ENCODE results near the gene CEACAM18. TPM values are rescaled to one million over a fixed set of nuclear protein-coding genes. Genes with fewer than 3 reads are reported as not detected.
A peak's percentile ranks its signal among the peaks of the same experiment; 100 is the strongest.
"Not testable (repeated sequence)": the region's sequence is repeated elsewhere in the genome, so short reads cannot be mapped to it uniquely, and the experiment has no call there.

Gene CEACAM18
- polyA plus RNA-seq, 3 donors: not detected

GRCh38 chr19:51489113-51489512 is 10.8 kb downstream of the CEACAM18 start:
- no peak for DNase-seq (ENCODE audit: low read depth in 3 of 3, low spot score in 2 of 3)

- DNase-seq (ENCODE audit: low read depth in 3 of 3, low spot score in 2 of 3): no peak
Observed at GRCh38 chr19:51490676-51491075, 12.3 kb downstream of the CEACAM18 start.

GRCh38 chr19:51491586-51491985 is 13.2 kb downstream of the CEACAM18 start:
- DNase-seq (ENCODE audit: low read depth in 3 of 3, low spot score in 2 of 3): no peak

DNA sequence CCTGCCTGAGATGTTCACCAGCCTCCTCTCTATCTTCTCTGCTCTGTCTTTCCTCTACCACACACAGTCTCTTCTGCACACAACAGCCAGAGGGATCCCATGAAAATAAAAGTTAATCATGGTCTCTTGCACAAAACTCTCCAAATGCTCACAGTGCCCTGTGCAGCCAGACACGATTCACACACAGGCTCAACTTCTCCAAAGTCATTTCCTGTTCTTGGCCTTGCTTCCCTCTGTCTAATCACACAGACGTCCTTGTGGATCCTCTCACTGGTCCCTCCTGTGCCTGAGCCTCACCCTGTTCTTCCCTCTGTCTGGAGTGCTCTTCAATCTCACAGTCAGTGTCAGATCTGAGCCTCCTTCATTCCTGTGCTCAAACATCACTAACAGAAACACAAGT is 15.4 kb downstream of the CEACAM18 start:
- DNase-seq (ENCODE audit: low read depth in 3 of 3, low spot score in 2 of 3): no peak

- no peak for DNase-seq (ENCODE audit: low read depth in 3 of 3, low spot score in 2 of 3)
Observed at GRCh38 chr19:51497666-51498065, 19.3 kb downstream of the CEACAM18 start.

- not testable (repeated sequence) for DNase-seq (ENCODE audit: low read depth in 3 of 3, low spot score in 2 of 3)
Observed at GRCh38 chr19:51500931-51501330, 22.6 kb downstream of the CEACAM18 start.

- DNase-seq (ENCODE audit: low read depth in 3 of 3, low spot score in 2 of 3): no peak
Observed at GRCh38 chr19:51501594-51502263, 23.4 kb downstream of the CEACAM18 start, which contains the start of gene SIGLEC12. SIGLEC12 (minus strand) TSS chr19:51501800; CDS start chr19:51501733, 67 bp downstream.

DNA sequence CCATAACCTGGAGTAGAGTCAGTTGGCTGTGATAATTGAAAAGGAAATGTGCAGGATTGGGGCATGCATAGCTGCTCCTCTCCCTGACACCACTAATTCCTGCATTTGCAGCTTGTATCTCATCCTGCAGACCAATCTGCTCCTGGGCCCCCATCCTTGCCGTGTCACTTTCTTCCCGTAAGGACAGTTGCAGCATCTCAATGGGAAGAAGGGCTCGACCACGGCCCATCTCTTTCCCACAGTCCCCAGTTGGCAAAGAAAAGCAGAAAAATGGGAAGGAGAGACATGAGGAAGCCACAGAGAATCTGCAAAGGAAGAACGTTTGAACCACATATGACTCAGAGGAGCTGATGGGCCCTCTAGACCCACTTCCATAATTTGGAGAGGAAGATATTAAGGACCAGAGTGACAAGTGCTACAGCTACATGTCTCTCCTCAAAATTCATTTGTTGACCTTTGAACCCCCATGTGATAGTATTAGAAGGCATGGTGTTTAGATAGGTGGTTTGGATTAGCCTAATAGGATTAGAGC is 25.0 kb downstream of the CEACAM18 start:
- no peak for DNase-seq (ENCODE audit: low read depth in 3 of 3, low spot score in 2 of 3)

DNA sequence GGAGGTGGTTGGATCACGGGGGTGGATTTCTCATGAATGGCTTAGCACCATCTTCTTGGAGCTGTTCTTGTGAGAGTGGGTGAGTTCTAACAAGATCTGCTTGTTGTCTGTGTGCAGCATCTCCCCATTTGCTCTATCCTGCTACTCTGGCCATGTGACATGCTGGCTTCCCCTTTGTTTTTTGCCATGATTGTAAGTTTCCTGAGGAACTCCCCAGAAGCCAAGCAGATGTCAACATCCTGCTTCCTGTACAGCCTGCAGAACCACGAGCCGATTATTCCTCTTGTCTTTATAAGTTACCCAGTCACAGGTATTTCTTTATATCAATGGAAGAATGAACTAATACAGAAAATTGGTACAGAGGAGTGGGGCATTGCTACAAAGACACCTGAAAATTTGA is 25.6 kb downstream of the CEACAM18 start:
- no peak for DNase-seq (ENCODE audit: low read depth in 3 of 3, low spot score in 2 of 3)

GRCh38 chr19:51505904-51506303 is 27.6 kb downstream of the CEACAM18 start:
- no peak for DNase-seq (ENCODE audit: low read depth in 3 of 3, low spot score in 2 of 3)

- no peak for DNase-seq (ENCODE audit: low read depth in 3 of 3, low spot score in 2 of 3)
Observed at GRCh38 chr19:51507192-51507591, 28.9 kb downstream of the CEACAM18 start.

DNA sequence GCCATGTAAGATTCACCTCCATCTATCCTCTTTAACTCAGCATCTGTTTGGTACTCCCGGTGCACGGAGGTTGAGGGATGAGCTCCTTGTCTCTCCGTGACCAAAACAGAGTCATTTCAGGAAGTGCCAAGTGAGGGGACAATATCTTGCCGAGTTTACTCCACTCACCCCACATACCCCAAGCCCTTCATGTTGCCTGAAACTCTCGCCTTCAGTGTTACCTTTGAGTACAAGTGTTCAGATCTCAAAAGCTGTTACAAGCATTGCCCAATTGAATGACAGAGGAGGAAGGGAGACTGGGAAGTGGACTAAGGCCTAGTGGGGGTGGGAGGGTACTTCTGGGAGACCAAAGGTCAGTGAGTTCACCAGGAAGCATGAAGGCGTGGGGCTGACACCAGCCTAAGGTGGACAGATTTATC is 29.3 kb downstream of the CEACAM18 start:
- no peak for DNase-seq (ENCODE audit: low read depth in 3 of 3, low spot score in 2 of 3)

DNA sequence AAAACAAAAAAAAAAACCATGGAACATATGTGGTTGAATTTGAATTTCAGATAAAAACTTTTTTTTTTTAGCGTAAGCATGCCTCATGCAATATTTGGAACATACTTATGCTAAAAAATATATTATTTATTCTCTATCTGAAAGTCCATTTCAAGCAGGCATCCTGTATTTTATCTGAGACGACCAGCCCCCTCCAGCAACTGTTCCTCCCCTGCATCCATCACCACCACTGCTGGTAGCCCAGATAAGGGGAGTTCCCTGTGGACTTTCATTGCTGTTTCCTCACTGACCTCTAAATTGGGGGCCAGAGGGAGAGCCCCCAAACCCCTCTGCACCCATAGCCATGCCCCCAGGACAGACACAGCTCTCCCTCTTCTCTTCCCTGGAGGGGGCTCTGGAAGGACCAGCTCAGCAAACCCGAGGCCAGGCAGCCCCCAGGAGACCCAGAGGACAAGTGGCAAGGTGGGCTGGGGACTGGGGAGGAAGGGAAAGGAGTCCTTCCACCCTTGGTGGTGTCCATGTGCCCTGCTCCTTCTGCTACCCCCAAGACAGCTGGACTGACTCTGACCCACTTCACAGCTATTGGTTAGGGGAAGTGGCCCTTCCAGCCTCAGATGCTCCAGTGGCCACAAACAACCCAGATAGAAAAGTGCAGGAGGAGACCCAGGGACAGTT is 29.9 kb downstream of the CEACAM18 start:
- no peak for DNase-seq (ENCODE audit: low read depth in 3 of 3, low spot score in 2 of 3)

GRCh38 chr19:51509823-51510660 is 31.7 kb downstream of the CEACAM18 start:
- no peak for DNase-seq (ENCODE audit: low read depth in 3 of 3, low spot score in 2 of 3)

DNA sequence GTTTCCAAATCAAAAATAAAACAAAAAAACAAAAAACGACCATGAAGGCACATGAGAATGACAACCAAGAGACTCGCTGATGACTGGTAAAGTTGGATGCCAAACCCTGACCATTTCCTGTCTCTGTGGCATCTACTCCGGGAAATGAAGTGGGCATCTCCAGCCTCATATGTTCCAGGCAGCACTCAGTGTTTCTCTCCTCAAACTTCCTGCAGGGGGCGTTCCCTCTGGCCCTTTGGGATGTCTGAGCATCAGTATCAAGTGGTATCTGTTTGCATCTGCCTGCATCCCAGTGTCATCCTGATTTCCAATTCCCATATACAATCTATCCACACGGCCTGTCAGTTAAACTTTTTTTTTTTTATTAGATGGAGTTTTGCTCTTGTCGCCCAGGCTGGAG is 33.0 kb downstream of the CEACAM18 start:
- no peak for DNase-seq (ENCODE audit: low read depth in 3 of 3, low spot score in 2 of 3)

DNA sequence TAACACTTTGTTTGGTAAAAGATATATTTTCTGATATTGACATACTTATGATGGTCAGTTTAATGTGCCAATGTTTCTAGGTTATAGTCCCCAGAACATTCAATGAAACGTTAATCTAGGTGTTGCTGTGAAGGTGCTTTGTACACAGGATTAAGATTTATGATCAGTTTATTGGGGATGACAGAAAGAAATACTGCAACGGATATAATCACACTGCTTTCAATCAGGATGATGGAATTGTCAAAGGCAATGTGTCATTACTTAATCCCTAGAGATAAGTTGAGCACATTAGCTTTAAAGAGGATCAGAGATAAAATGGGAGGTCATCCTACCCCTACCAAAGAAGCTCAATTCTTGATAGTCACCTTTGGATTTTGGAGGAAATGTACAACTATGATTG is 35.6 kb downstream of the CEACAM18 start:
- no peak for DNase-seq (ENCODE audit: low read depth in 3 of 3, low spot score in 2 of 3)

DNA sequence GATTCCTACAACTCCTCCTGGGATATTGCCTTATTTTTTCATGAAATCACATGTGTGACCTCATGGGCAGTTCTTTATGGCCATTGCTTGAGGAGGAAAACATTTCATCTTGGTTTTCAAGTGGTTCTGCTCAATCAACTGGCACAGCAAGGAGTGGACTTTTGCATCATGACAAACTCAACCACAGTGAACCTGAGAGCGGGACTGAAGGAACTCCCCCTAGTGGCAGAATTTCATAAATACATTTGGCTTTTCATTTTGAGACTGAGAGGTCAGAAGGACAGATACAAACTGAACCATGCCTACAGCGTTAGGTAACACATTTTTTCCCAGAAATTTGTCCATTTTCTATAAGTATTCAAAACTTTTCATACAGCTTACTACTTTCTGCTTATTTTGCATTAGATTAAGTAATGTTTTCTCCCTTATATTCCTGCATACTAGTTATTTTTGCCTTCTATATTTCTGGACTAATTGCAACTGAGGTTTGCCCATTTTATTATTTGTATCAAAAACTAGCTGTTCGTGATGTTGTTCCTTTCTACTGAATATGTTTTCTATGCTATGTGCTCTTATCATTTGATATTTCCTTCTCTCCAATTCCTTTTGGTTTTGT is 36.6 kb downstream of the CEACAM18 start:
- DNase-seq (ENCODE audit: low read depth in 3 of 3, low spot score in 2 of 3): peak; percentile 12 to 27 (median 20)

DNA sequence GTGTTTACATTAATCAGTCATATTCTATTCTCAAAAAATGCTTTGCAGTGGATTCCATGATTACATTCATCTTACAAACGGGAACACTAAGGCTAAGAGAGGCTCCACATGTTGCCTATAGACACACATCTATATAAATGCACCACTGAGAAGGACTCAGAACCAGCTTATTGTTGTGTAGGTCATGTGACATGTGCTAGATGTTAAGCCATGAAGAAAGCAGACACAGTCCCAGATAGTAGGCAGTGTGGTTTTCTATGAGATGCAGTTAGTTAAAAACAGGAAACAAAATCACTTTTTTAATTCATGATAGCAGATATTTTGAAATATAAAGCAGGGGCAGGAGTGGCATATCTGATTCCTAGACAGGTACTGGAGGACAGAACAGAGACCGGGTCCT is 42.4 kb downstream of the CEACAM18 start:
- no peak for DNase-seq (ENCODE audit: low read depth in 3 of 3, low spot score in 2 of 3)

GRCh38 chr19:51521357-51521756 is 43.0 kb downstream of the CEACAM18 start:
- no peak for DNase-seq (ENCODE audit: low read depth in 3 of 3, low spot score in 2 of 3)

DNA sequence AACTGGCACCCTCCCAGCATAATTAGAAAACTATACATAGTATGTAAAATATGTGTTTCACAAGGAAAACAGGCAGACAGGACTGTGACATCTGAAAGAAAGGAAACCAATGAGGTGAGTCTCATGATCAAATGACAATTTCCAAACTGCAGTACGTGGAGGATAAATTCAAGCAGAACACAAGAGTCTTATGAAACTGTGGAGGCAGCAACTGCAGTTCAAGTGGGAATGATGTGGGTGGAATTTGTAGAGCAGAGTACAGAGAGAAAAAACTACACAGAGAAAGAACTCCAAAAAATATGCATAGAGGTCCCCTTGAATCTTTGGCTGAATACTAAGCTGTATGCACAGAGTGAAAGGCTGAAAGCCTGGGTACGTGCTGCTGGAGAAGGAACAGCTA is 43.4 kb downstream of the CEACAM18 start:
- no peak for DNase-seq (ENCODE audit: low read depth in 3 of 3, low spot score in 2 of 3)
